RWPE1 (cell line): ENCODE measurements around the gene TTC34.

Experiments
- CTCF ChIA-PET: fragments of 350-600 bp; sonication (Branson Sonifier 250); formaldehyde crosslinking; extraction: SDS; loops from one replicate; lab custom pipeline; 2021; lab: Yijun Ruan, JAX
- POLR2A ChIA-PET: fragments of 400-600 bp; formaldehyde crosslinking; extraction: SDS; loops from one replicate; lab custom pipeline; 2020; ENCODE audit warnings: antibody characterized with exemption; ENCODE audit not compliant: low non-redundant PET; lab: Yijun Ruan, JAX
- DNase-seq: peaks from one replicate; pipeline ENCODE4 v3.0.0; 2012; ENCODE audit warnings: low spot score
- H3K27ac ChIP-seq: fragments of 450-650 bp; 2 replicates; pipeline ENCODE4 v1.5.1; 2017
- CTCF ChIP-seq: fragments of 450-650 bp; conservative IDR thresholded peaks from 2 replicates; pipeline ENCODE4 v1.5.1; 2017; ENCODE audit warnings: low read depth, mild to moderate bottlenecking

The TTC34 gene

GRCh38 chr1:2804628-2805351, 3.3 kb upstream of the TTC34 start:
- POLR2A ChIA-PET, result no interaction called here
- no peak overlapping the region for H3K27ac ChIP-seq
- no peak for DNase-seq
- CTCF ChIA-PET, result no interaction called here
- no peak for TF ChIP-seq CTCF

- CTCF ChIA-PET, result no interaction called here
- no peak for TF ChIP-seq CTCF
- no peak overlapping the region for H3K27ac ChIP-seq
- POLR2A ChIA-PET, result no interaction called here
- DNase-seq, result no peak
Observed at GRCh38 chr1:2803931-2804627, 2.6 kb upstream of the TTC34 start.

GRCh38 chr1:2803086-2803930, 1.8 kb upstream of the TTC34 start:
- no peak for TF ChIP-seq CTCF
- no peak overlapping the region for H3K27ac ChIP-seq
- DNase-seq, result no peak
- ChIA-PET CTCF (no interaction called here), POLR2A (no interaction called here)

- ChIA-PET POLR2A (no interaction called here), CTCF (interaction anchor here (0.5 to 1.1 kb wide), 3 partner anchors 15 to 273 kb away, joined by 3 to 4 read pairs (median 4); partner anchors contain the start of gene HES5)
- no peak for TF ChIP-seq CTCF
- no peak overlapping the region for H3K27ac ChIP-seq
- DNase-seq, result no peak
Observed at GRCh38 chr1:2802421-2802961, 998 bp upstream of the TTC34 start.

- no peak for TF ChIP-seq CTCF
- no peak for DNase-seq
- POLR2A ChIA-PET, result no interaction called here
- CTCF ChIA-PET, result interaction anchor here (0.7 to 1.0 kb wide), 3 partner anchors 23 to 386 kb away, joined by 3 to 4 read pairs (median 3); partner anchors contain the start of gene TNFRSF14
- no peak overlapping the region for H3K27ac ChIP-seq
Observed at GRCh38 chr1:2801046-2801445, 447 bp downstream of the TTC34 start.

- CTCF ChIA-PET, result interaction anchor here (0.7 to 1.0 kb wide), 2 partner anchors 23 to 386 kb away, joined by 3 to 4 read pairs; no protein-coding TSS in a partner anchor
- POLR2A ChIA-PET, result no interaction called here
- no peak for TF ChIP-seq CTCF
- no peak overlapping the region for H3K27ac ChIP-seq
- DNase-seq, result no peak
Observed at GRCh38 chr1:2800664-2801045, 838 bp downstream of the TTC34 start.
